ENCODE measurements around the gene SYT14. TPM values are rescaled to one million over a fixed set of nuclear protein-coding genes. Genes with fewer than 3 reads are reported as not detected.
A peak's percentile ranks its signal among the peaks of the same experiment; 100 is the strongest.

SYT14 gene
- polyA plus RNA-seq, 2 of the 4 experiments (the other 2 are of a cell fraction), result 0.01 to 0.06 TPM

DNA sequence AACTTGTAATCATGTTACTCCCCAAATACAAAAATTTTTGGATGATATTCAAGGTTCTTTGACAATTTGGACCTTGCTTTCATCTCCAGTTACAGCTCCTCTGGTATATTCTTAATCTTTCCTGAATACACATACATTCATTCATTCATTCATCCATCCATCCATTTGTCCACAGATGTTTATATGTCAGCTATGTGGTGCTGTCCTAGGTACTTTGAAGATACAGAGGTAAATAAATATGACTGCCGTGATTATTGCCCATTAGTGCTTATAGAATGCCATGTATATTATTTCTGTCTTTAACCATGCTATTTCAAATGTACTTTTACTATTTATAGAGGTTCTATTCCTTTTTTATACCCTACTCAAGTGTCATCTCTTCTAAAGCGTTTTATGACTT, 72.1 kb downstream of the SYT14 start (continued):
- TF ChIP-seq CHD4 (IDR thresholded peaks at IDR 0.05; ENCODE audit: borderline replicate concordance), result no peak
- TF ChIP-seq, protein P1, sequence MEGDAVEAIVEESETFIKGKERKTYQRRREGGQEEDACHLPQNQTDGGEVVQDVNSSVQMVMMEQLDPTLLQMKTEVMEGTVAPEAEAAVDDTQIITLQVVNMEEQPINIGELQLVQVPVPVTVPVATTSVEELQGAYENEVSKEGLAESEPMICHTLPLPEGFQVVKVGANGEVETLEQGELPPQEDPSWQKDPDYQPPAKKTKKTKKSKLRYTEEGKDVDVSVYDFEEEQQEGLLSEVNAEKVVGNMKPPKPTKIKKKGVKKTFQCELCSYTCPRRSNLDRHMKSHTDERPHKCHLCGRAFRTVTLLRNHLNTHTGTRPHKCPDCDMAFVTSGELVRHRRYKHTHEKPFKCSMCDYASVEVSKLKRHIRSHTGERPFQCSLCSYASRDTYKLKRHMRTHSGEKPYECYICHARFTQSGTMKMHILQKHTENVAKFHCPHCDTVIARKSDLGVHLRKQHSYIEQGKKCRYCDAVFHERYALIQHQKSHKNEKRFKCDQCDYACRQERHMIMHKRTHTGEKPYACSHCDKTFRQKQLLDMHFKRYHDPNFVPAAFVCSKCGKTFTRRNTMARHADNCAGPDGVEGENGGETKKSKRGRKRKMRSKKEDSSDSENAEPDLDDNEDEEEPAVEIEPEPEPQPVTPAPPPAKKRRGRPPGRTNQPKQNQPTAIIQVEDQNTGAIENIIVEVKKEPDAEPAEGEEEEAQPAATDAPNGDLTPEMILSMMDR (IDR thresholded peaks at IDR 0.05), result no peak

DNA sequence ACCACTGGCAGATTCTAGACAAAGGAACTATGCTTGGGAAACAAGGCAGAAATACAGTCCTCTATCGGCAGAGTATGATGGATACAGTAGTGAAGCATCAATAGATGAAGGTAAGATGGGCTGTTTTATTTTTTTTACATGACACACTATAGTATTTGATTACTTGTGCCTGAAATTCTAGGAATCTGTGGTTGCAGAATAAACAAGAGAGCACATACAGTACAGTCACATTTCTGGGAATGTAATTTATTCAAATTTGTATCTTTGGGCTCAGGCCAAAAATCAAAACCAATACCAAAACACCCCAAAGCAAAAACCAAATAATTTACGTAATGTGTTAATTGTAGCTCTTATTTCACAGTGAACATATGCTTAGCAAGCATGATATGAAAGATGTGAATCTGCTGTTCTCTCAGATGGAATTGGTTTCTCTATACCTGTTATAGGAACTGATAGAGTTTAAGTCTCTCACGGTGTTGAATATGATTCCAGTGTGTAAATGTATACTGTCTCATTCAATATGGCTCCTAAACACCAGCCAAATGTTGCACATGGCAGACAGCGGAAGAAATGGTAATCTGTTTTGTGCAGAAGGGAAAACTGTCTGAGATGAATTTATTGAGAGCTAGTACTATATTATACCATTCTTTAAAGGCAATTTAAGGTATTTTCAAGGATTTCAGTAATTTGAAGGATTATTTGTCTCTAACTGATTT, 83.3 kb downstream of the SYT14 start:
- H3K4me2 ChIP-seq, result no peak overlapping the region
- H3K4me3 ChIP-seq, result no peak overlapping the region
- 42% methylated on average over 4 of the region's 4 CpGs for WGBS (ENCODE audit: missing lambda C conversion rate)
- ATAC-seq (no peak), FAIRE-seq (peak; percentile 72), DNase-seq (ENCODE audit: low read depth in 1 of 2, low spot score in 1 of 2) (no peak)
- ChIA-PET POLR2A (no interaction called here), CTCF (no interaction called here)
- no peaks in the 10 kb centered on the region for H3K4me1 ChIP-seq
- no peaks in the 10 kb centered on the region for H3K9me3 ChIP-seq
- TF ChIP-seq, protein P2, sequence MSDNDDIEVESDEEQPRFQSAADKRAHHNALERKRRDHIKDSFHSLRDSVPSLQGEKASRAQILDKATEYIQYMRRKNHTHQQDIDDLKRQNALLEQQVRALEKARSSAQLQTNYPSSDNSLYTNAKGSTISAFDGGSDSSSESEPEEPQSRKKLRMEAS (IDR thresholded peaks at IDR 0.05), result no peak
- TF ChIP-seq RARB (CRISPR knock-in tag; IDR thresholded peaks at IDR 0.05) (no peak), ZSCAN20 (CRISPR knock-in tag; IDR thresholded peaks at IDR 0.05) (no peak), ZC3H11A (IDR thresholded peaks at IDR 0.05) (no peak), POLR2AphosphoS2 (conservative IDR thresholded peaks at IDR 0.05; ENCODE audit: low read length) (no peak), TFCP2L1 (CRISPR knock-in tag; IDR thresholded peaks at IDR 0.05) (no peak), JUNB (IDR thresholded peaks at IDR 0.05) (no peak), KDM5A (IDR thresholded peaks at IDR 0.05) (no peak), JUN (IDR thresholded peaks at IDR 0.05) (no peak), ESRRA (IDR thresholded peaks at IDR 0.05; ENCODE audit: borderline replicate concordance, low read length) (no peak), KDM1A (IDR thresholded peaks at IDR 0.05; ENCODE audit: low read depth) (no peak), EHF (CRISPR knock-in tag; IDR thresholded peaks at IDR 0.05) (no peak)
- TF ChIP-seq, protein P3, sequence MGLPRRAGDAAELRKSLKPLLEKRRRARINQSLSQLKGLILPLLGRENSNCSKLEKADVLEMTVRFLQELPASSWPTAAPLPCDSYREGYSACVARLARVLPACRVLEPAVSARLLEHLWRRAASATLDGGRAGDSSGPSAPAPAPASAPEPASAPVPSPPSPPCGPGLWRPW (IDR thresholded peaks at IDR 0.05), result no peak
- TF ChIP-seq, protein P4, sequence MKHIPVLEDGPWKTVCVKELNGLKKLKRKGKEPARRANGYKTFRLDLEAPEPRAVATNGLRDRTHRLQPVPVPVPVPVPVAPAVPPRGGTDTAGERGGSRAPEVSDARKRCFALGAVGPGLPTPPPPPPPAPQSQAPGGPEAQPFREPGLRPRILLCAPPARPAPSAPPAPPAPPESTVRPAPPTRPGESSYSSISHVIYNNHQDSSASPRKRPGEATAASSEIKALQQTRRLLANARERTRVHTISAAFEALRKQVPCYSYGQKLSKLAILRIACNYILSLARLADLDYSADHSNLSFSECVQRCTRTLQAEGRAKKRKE (CRISPR knock-in tag; IDR thresholded peaks at IDR 0.05; ENCODE audit: low read depth), result no peak
- TF ChIP-seq, protein P5, sequence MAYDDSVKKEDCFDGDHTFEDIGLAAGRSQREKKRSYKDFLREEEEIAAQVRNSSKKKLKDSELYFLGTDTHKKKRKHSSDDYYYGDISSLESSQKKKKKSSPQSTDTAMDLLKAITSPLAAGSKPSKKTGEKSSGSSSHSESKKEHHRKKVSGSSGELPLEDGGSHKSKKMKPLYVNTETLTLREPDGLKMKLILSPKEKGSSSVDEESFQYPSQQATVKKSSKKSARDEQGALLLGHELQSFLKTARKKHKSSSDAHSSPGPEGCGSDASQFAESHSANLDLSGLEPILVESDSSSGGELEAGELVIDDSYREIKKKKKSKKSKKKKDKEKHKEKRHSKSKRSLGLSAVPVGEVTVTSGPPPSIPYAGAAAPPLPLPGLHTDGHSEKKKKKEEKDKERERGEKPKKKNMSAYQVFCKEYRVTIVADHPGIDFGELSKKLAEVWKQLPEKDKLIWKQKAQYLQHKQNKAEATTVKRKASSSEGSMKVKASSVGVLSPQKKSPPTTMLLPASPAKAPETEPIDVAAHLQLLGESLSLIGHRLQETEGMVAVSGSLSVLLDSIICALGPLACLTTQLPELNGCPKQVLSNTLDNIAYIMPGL (CRISPR knock-in tag; IDR thresholded peaks at IDR 0.05; ENCODE audit: borderline replicate concordance), result no peak
- no peak overlapping the region for H3K27ac ChIP-seq

DNA sequence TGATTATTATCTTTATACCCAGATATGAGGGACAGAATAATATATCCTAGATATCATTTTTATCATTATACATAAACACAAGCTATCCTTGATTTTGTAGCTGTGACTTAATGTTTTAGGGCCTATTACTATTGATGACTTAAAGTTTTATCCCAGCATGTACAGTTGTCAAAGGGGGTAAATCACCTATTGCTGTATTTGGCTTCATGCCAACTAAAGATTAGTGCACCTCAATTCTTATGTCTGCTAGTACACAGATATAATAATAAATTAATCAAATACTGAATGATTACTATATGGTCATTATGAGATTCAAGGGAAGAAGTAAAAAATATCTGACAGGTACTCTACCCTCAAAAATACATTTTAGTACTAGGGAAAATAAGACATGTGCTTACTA, 84.0 kb downstream of the SYT14 start:
- H3K4me1 ChIP-seq, result no peaks in the 10 kb centered on the region
- H3K4me3 ChIP-seq, result no peak overlapping the region
- H3K9me3 ChIP-seq, result no peaks in the 10 kb centered on the region
- CTCF ChIA-PET, result no interaction called here
- DNase-seq (ENCODE audit: low read depth in 1 of 2, low spot score in 1 of 2) (no peak), FAIRE-seq (no peak), ATAC-seq (no peak)
- no peak overlapping the region for H3K4me2 ChIP-seq
- no peak overlapping the region for H3K27ac ChIP-seq
- TF ChIP-seq ZSCAN20 (CRISPR knock-in tag; IDR thresholded peaks at IDR 0.05) (no peak), FOXS1 (CRISPR knock-in tag; IDR thresholded peaks at IDR 0.05) (no peak), HEYL (CRISPR knock-in tag; IDR thresholded peaks at IDR 0.05) (no peak), CHD4 (IDR thresholded peaks at IDR 0.05; ENCODE audit: borderline replicate concordance) (no peak), SMC3 (IDR thresholded peaks at IDR 0.05) (no peak)
- TF ChIP-seq, protein P6, sequence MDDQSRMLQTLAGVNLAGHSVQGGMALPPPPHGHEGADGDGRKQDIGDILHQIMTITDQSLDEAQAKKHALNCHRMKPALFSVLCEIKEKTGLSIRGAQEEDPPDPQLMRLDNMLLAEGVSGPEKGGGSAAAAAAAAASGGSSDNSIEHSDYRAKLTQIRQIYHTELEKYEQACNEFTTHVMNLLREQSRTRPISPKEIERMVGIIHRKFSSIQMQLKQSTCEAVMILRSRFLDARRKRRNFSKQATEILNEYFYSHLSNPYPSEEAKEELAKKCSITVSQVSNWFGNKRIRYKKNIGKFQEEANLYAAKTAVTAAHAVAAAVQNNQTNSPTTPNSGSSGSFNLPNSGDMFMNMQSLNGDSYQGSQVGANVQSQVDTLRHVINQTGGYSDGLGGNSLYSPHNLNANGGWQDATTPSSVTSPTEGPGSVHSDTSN (IDR thresholded peaks at IDR 0.05), result no peak
- TF ChIP-seq, protein P2 (IDR thresholded peaks at IDR 0.05), result no peak
- POLR2A ChIA-PET, result no interaction called here
